Adrenal gland (tissue), 12 donors: ENCODE measurements around the gene SPEM1. TPM values are rescaled to one million over a fixed set of nuclear protein-coding genes. Genes with fewer than 3 reads are reported as not detected.

Source experiments
- DNase-seq, 7 donors: peaks; one replicate each; pipeline ENCODE4 v3.0.0-alpha.2; 2019 to 2020
- H3K27ac ChIP-seq, 5 donors: fragments of 200-600 bp; sonication (generic) in 4 of 5; 1 replicate in 3 of 5; 2 replicates in 2 of 5; pipeline versions ENCODE4 v1.5.1 to v1.8.0; 2016 to 2020; ENCODE audit warnings: mild to moderate bottlenecking in 1 of 5
- H3K27me3 ChIP-seq: fragments of 200-600 bp; 2 replicates; pipeline ENCODE4 v1.8.0; 2021
- H3K36me3 ChIP-seq, 2 donors: fragments of 200-600 bp; replicated peaks in 1 of 2; 1 replicate in 1 of 2; 2 replicates in 1 of 2; pipeline versions ENCODE4 v1.5.1 to v1.8.0; 2018 to 2022
- H3K4me1 ChIP-seq, 2 donors: fragments of 200-600 bp; replicated peaks in 1 of 2; 1 replicate in 1 of 2; 2 replicates in 1 of 2; pipeline versions ENCODE4 v1.5.1 to v1.8.0; 2018 to 2021
- H3K4me3 ChIP-seq, 4 donors: fragments of 200-600 bp; sonication (generic) in 3 of 4; one replicate each; pipeline ENCODE4 v1.5.1; 2016 to 2018
- H3K9me3 ChIP-seq, 3 donors: fragments of 200-600 bp; sonication (generic) in 1 of 3; replicated peaks in 1 of 3; 1 replicate in 2 of 3; 2 replicates in 1 of 3; pipeline versions ENCODE4 v1.5.1 to v1.8.0; 2016 to 2021
- CTCF ChIP-seq, 6 experiments: fragments of 450-650 bp in 4 of 6; fragments of 200-600 bp in 2 of 6; sonication (generic) in 1 of 6; IDR thresholded peaks; 1 replicate in 5 of 6; 2 replicates in 1 of 6; pipeline versions ENCODE4 v1.5.1 to v1.8.0; 2016 to 2021; ENCODE audit warnings: antibody characterized with exemption in 6 of 6, mild to moderate bottlenecking in 2 of 6, moderate library complexity in 1 of 6
- POLR2A ChIP-seq, 2 donors: fragments of 450-650 bp; IDR thresholded peaks; one replicate each; pipeline ENCODE4 v1.6.1; 2017; ENCODE audit warnings: antibody characterized with exemption in 2 of 2, mild to moderate bottlenecking in 2 of 2, moderate library complexity in 1 of 2
- WGBS, 4 donors: extraction: QIAGEN DNeasy Blood & Tissue Kit in 2 of 4; methylation state at CpG; one replicate each; pipeline versions ENCODE4 v1.1.5 to v1.1.7; 2013 to 2017; 5-methylcytosine and 5-hydroxymethylcytosine counted together
- intact Hi-C, 2 donors: fragments of 100-400 bp; cut with DNase I; formaldehyde crosslinking; loops; one replicate each; pipeline versions ENCODE4 v1.14.1 to v1.15.0; 2022 to 2023
- polyA plus RNA-seq, 3 donors: library from polyadenylated mRNA; stranded (reverse); fragments of 200-250 nt in 2 of 3; fragments of 350-450 nt in 1 of 3; fragmentation: Illumina TruSeq in 1 of 3; extraction: RNeasy Lipid Tissue Mini Kit (QIAGEN cat#74804) in 1 of 3; gene quantifications; one replicate each; pipeline ENCODE4 v1.2.3, GENCODE V29; 2013 to 2014
- total RNA-seq, 9 donors: library from RNA; depleted of rRNA in 4 of 9; stranded (reverse); fragments of >200 nt in 4 of 9; fragments of 120-200 nt in 1 of 9; fragmentation: NEBNext Ultra II Directional in 1 of 9; extraction: Animal tissue kit (Norgen Biotek cat#: 25700) in 1 of 9; gene quantifications; one replicate each; pipeline versions ENCODE4 v1.1.0 to v1.2.4, GENCODE V29; 2013 to 2023
- donor health status: healthy with polysubstance abuse.
- donor health status: Bipolar disorder and iron deficiency.
- donor health status: DM: yes; HTN: yes; CAD: no.
- donor health status: DM: no; HTN: no; CAD: no.
- donor health status: DM: no; HTN: no; CAD: no.
- donor health status: DM: yes; HTN: yes; CAD: no.

The SPEM1 gene
- total and polyA plus RNA-seq, 12 donors: not detected

GRCh38 chr17:7425316-7425715 lies 5.2 kb downstream of the SPEM1 start, which contains the start of gene SPEM2:
SPEM2 (plus strand) TSS chr17:7425616; CDS start chr17:7425689, 73 bp downstream.
- Histone ChIP-seq H3K27me3 (no peaks in the 10 kb centered on the region), H3K36me3 (no peaks in the 10 kb centered on the region), H3K4me3 (no peak within 1 kb of the TSS), H3K4me1 (no peaks in the 10 kb centered on the region), H3K27ac (no peak within 1 kb of the TSS), H3K9me3 (no peaks in the 10 kb centered on the region)
- intact Hi-C loops: no loop called here
- TF ChIP-seq POLR2A (IDR thresholded peaks at IDR 0.05): no peak
- TF ChIP-seq CTCF (IDR thresholded peaks at IDR 0.05): no peak
- no peak for DNase-seq
- WGBS, 4 donors: 65 to 81% (median 78%) methylated on average over 4 to 7 of the region's 7 CpGs

- no peaks in the 10 kb centered on the region for H3K36me3 ChIP-seq
- H3K27ac ChIP-seq: no peak overlapping the region
- no peaks in the 10 kb centered on the region for H3K9me3 ChIP-seq
- H3K4me3 ChIP-seq: no peak overlapping the region
- 84 to 89% (median 86%) methylated on average over 6 to 8 of the region's 8 CpGs for WGBS, 4 donors
- no peak for TF ChIP-seq POLR2A (IDR thresholded peaks at IDR 0.05)
- intact Hi-C loops: no loop called here
- no peaks in the 10 kb centered on the region for H3K4me1 ChIP-seq
- no peaks in the 10 kb centered on the region for H3K27me3 ChIP-seq
- DNase-seq: no peak
Observed at GRCh38 chr17:7425756-7426155, 5.6 kb downstream of the SPEM1 start.

- Histone ChIP-seq H3K27ac (no peak overlapping the region), H3K4me3 (no peak overlapping the region), H3K4me1 (no peaks in the 10 kb centered on the region), H3K27me3 (no peaks in the 10 kb centered on the region), H3K36me3 (no peaks in the 10 kb centered on the region), H3K9me3 (no peaks in the 10 kb centered on the region)
- 92 to 95% (median 94%) methylated on average over 23 to 33 of the region's 33 CpGs for WGBS, 4 donors
- intact Hi-C loops: no loop called here
- no peak for DNase-seq
- TF ChIP-seq CTCF (IDR thresholded peaks at IDR 0.05): no peak
- no peak for TF ChIP-seq POLR2A (IDR thresholded peaks at IDR 0.05)
Observed at GRCh38 chr17:7426203-7426863, 6.2 kb downstream of the SPEM1 start.

- Histone ChIP-seq H3K4me3 (no peak overlapping the region), H3K27me3 (no peaks in the 10 kb centered on the region), H3K9me3 (no peaks in the 10 kb centered on the region), H3K36me3 (no peaks in the 10 kb centered on the region), H3K4me1 (no peaks in the 10 kb centered on the region), H3K27ac (no peak overlapping the region)
- intact Hi-C loops: no loop called here
- TF ChIP-seq CTCF (IDR thresholded peaks at IDR 0.05) (no peak), POLR2A (IDR thresholded peaks at IDR 0.05) (no peak)
- WGBS, 4 donors: 90 to 94% (median 91%) methylated on average over 12 to 29 of the region's 29 CpGs
- DNase-seq: no peak
Observed at GRCh38 chr17:7426896-7427489, 6.9 kb downstream of the SPEM1 start.

- TF ChIP-seq CTCF (IDR thresholded peaks at IDR 0.05): no peak
- TF ChIP-seq POLR2A (IDR thresholded peaks at IDR 0.05): no peak
- H3K4me1 ChIP-seq: no peaks in the 10 kb centered on the region
- no peaks in the 10 kb centered on the region for H3K9me3 ChIP-seq
- H3K27me3 ChIP-seq: no peaks in the 10 kb centered on the region
- no peak overlapping the region for H3K4me3 ChIP-seq
- no peak overlapping the region for H3K27ac ChIP-seq
- no peak for DNase-seq
- 88 to 92% (median 90%) methylated on average over 6 to 7 of the region's 7 CpGs for WGBS, 4 donors
- no peaks in the 10 kb centered on the region for H3K36me3 ChIP-seq
- intact Hi-C loops: no loop called here
Observed at GRCh38 chr17:7427549-7427948, 7.4 kb downstream of the SPEM1 start.
